ENCODE data around the gene N4BP3.
A peak's percentile ranks its signal among the peaks of the same experiment; 100 is the strongest.
"Not testable (repeated sequence)": the region's sequence is repeated elsewhere in the genome, so short reads cannot be mapped to it uniquely, and the experiment has no call there.

The N4BP3 gene

GRCh38 chr5:178123094-178123965 is 10.0 kb downstream of the N4BP3 start:
- DNase-seq, result no peak

- no peak for DNase-seq
Observed at GRCh38 chr5:178123966-178124925, 10.9 kb downstream of the N4BP3 start.

GRCh38 chr5:178125253-178125906 is 12.0 kb downstream of the N4BP3 start:
- DNase-seq, result no peak

- DNase-seq, result no peak
Observed at GRCh38 chr5:178126556-178126955, 13.2 kb downstream of the N4BP3 start.

- DNase-seq, result not testable (repeated sequence)
Observed at GRCh38 chr5:178127300-178128009, 14.1 kb downstream of the N4BP3 start.

- no peak for DNase-seq
Observed at GRCh38 chr5:178129296-178129695, 16.0 kb downstream of the N4BP3 start.

GRCh38 chr5:178130234-178130575 is 16.9 kb downstream of the N4BP3 start:
- DNase-seq, result not testable (repeated sequence)

GRCh38 chr5:178130576-178131445 is 17.5 kb downstream of the N4BP3 start, which contains the start of gene RMND5B:
RMND5B (plus strand) TSS chr5:178131014; CDS start chr5:178138120, 7,106 bp downstream.
- DNase-seq, result peak; percentile 55

- DNase-seq, result no peak
Observed at GRCh38 chr5:178131446-178131996, 18.2 kb downstream of the N4BP3 start.

GRCh38 chr5:178136990-178137389 is 23.7 kb downstream of the N4BP3 start:
- DNase-seq, result no peak

- DNase-seq, result no peak
Observed at GRCh38 chr5:178137991-178138390, 24.7 kb downstream of the N4BP3 start.

GRCh38 chr5:178141550-178141949 is 28.2 kb downstream of the N4BP3 start:
- no peak for DNase-seq

- DNase-seq, result no peak
Observed at GRCh38 chr5:178142642-178143041, 29.3 kb downstream of the N4BP3 start.

- no peak for DNase-seq
Observed at GRCh38 chr5:178143246-178143645, 29.9 kb downstream of the N4BP3 start.

GRCh38 chr5:178143901-178144300 is 30.6 kb downstream of the N4BP3 start:
- DNase-seq, result no peak

- DNase-seq, result no peak
Observed at GRCh38 chr5:178145965-178146820, 32.9 kb downstream of the N4BP3 start.

GRCh38 chr5:178147406-178147805 is 34.1 kb downstream of the N4BP3 start:
- no peak for DNase-seq

- DNase-seq, result no peak
Observed at GRCh38 chr5:178149199-178149932, 36.0 kb downstream of the N4BP3 start.

All from NCI-H2171 (cell line).